ENCODE results near the gene DMXL2.
A peak's percentile ranks its signal among the peaks of the same experiment; 100 is the strongest.

DMXL2 gene

GRCh38 chr15:51533672-51534398, 88.7 kb downstream of the DMXL2 start:
- no peaks in the 10 kb centered on the region for H3K27me3 ChIP-seq (replicated peaks; ENCODE audit: control insufficient read depth, insufficient read depth, low read length)
- no peak for TF ChIP-seq CTCF (IDR thresholded peaks at IDR 0.05; ENCODE audit: insufficient read depth, low read length, poor library complexity, severe bottlenecking)
- H3K4me3 ChIP-seq (replicated peaks; ENCODE audit: low read depth, low read length): no peak overlapping the region
- peaks cover 1% of the 10 kb centered on the region; the same call in 1 of the 2 replicates for H3K36me3 ChIP-seq (ENCODE audit: control insufficient read depth, insufficient read depth, low read length)
- DNase-seq (ENCODE audit: extremely low read depth, insufficient read length): no peak

GRCh38 chr15:51526955-51527354, 95.6 kb downstream of the DMXL2 start:
- Histone ChIP-seq H3K27me3 (replicated peaks; ENCODE audit: control insufficient read depth, insufficient read depth, low read length) (no peaks in the 10 kb centered on the region), H3K36me3 (ENCODE audit: control insufficient read depth, insufficient read depth, low read length) (peaks cover 2% of the 10 kb centered on the region; the same call in 1 of the 2 replicates), H3K4me3 (replicated peaks; ENCODE audit: low read depth, low read length) (no peak overlapping the region)
- no peak for DNase-seq (ENCODE audit: extremely low read depth, insufficient read length)
- no peak for TF ChIP-seq CTCF (IDR thresholded peaks at IDR 0.05; ENCODE audit: insufficient read depth, low read length, poor library complexity, severe bottlenecking)

GRCh38 chr15:51524376-51524775, 98.2 kb downstream of the DMXL2 start:
- H3K27me3 ChIP-seq (replicated peaks; ENCODE audit: control insufficient read depth, insufficient read depth, low read length): no peaks in the 10 kb centered on the region
- no peak for TF ChIP-seq CTCF (IDR thresholded peaks at IDR 0.05; ENCODE audit: insufficient read depth, low read length, poor library complexity, severe bottlenecking)
- H3K36me3 ChIP-seq (ENCODE audit: control insufficient read depth, insufficient read depth, low read length): peaks cover 2% of the 10 kb centered on the region; the same call in 1 of the 2 replicates
- H3K4me3 ChIP-seq (replicated peaks; ENCODE audit: low read depth, low read length): no peak overlapping the region
- no peak for DNase-seq (ENCODE audit: extremely low read depth, insufficient read length)

GRCh38 chr15:51516291-51516690, 106.3 kb downstream of the DMXL2 start:
- Histone ChIP-seq H3K4me3 (replicated peaks; ENCODE audit: low read depth, low read length) (no peak overlapping the region), H3K27me3 (replicated peaks; ENCODE audit: control insufficient read depth, insufficient read depth, low read length) (no peaks in the 10 kb centered on the region), H3K36me3 (ENCODE audit: control insufficient read depth, insufficient read depth, low read length) (no peaks in the 10 kb centered on the region; the same call in 1 of the 2 replicates)
- peak; percentile 15 for DNase-seq (ENCODE audit: extremely low read depth, insufficient read length)
- TF ChIP-seq CTCF (IDR thresholded peaks at IDR 0.05; ENCODE audit: insufficient read depth, low read length, poor library complexity, severe bottlenecking): no peak

GRCh38 chr15:51505251-51505650, 117.3 kb downstream of the DMXL2 start:
- no peak for TF ChIP-seq CTCF (IDR thresholded peaks at IDR 0.05; ENCODE audit: insufficient read depth, low read length, poor library complexity, severe bottlenecking)
- DNase-seq (ENCODE audit: extremely low read depth, insufficient read length): no peak
- H3K36me3 ChIP-seq (ENCODE audit: control insufficient read depth, insufficient read depth, low read length): no peaks in the 10 kb centered on the region; the same call in 1 of the 2 replicates
- H3K4me3 ChIP-seq (replicated peaks; ENCODE audit: low read depth, low read length): no peak overlapping the region
- no peaks in the 10 kb centered on the region for H3K27me3 ChIP-seq (replicated peaks; ENCODE audit: control insufficient read depth, insufficient read depth, low read length)
